GM23248 (cell line): ENCODE data around the gene NPAS2. TPM values are rescaled to one million over a fixed set of nuclear protein-coding genes. Genes with fewer than 3 reads are reported as not detected.

Source experiments
- DNase-seq: peaks from one replicate; pipeline ENCODE4 v3.0.0-alpha.2; 2015
- H2AFZ ChIP-seq: fragments of 200-600 bp; sonication (generic); 2 replicates; pipeline ENCODE4 v1.6.1; 2016; ENCODE audit warnings: antibody characterized with exemption
- H3F3A ChIP-seq: fragments of 200-600 bp; sonication (generic); 2 replicates; pipeline ENCODE4 v1.6.1; 2016; ENCODE audit warnings: mild to moderate bottlenecking, antibody characterized with exemption, mixed run types; ENCODE audit not compliant: insufficient read depth
- H3K27ac ChIP-seq: fragments of 200-600 bp; sonication (generic); 2 replicates; pipeline ENCODE4 v1.5.1; 2016; ENCODE audit warnings: mild to moderate bottlenecking
- H3K27me3 ChIP-seq: fragments of 200-600 bp; sonication (generic); replicated peaks from 2 replicates; pipeline ENCODE4 v1.6.1; 2016; ENCODE audit warnings: mild to moderate bottlenecking; ENCODE audit not compliant: insufficient read depth
- H3K36me3 ChIP-seq: fragments of 200-600 bp; sonication (generic); 2 replicates; pipeline ENCODE4 v1.6.1; 2016; ENCODE audit warnings: low read depth, mild to moderate bottlenecking
- H3K4me1 ChIP-seq: fragments of 200-600 bp; sonication (generic); 2 replicates; pipeline ENCODE4 v1.6.1; 2016; ENCODE audit warnings: mild to moderate bottlenecking; ENCODE audit not compliant: insufficient read depth
- H3K4me2 ChIP-seq: fragments of 200-600 bp; sonication (generic); one replicate; pipeline ENCODE4 v1.6.1; 2016; ENCODE audit warnings: mild to moderate bottlenecking; ENCODE audit not compliant: unreplicated experiment
- H3K4me3 ChIP-seq: fragments of 200-600 bp; sonication (generic); 2 replicates; pipeline ENCODE4 v1.5.1; 2016; ENCODE audit warnings: mild to moderate bottlenecking
- H3K79me2 ChIP-seq: fragments of 200-600 bp; sonication (generic); 2 replicates; pipeline ENCODE4 v1.6.1; 2016; ENCODE audit warnings: mild to moderate bottlenecking; ENCODE audit not compliant: insufficient read depth
- H3K9ac ChIP-seq: fragments of 200-600 bp; sonication (generic); 2 replicates; pipeline ENCODE4 v1.6.1; 2016; ENCODE audit warnings: mild to moderate bottlenecking
- H3K9me2 ChIP-seq: fragments of 200-600 bp; sonication (generic); 2 replicates; pipeline ENCODE4 v1.6.1; 2016; ENCODE audit warnings: mixed run types, mild to moderate bottlenecking, moderate library complexity; ENCODE audit not compliant: insufficient read depth
- H3K9me3 ChIP-seq: fragments of 200-600 bp; sonication (generic); one replicate; pipeline ENCODE4 v1.6.1; 2017; ENCODE audit warnings: low read depth
- H4K20me1 ChIP-seq: fragments of 200-600 bp; sonication (generic); 2 replicates; pipeline ENCODE4 v1.6.0; 2016; ENCODE audit not compliant: insufficient read depth
- EZH2 ChIP-seq: fragments of 200-600 bp; sonication (generic); IDR thresholded peaks from 2 replicates; pipeline ENCODE4 v1.6.1; 2018; ENCODE audit warnings: antibody characterized with exemption, mild to moderate bottlenecking; ENCODE audit not compliant: insufficient read depth, poor library complexity, severe bottlenecking
- EZH2phosphoT487 ChIP-seq: fragments of 200-600 bp; sonication (generic); IDR thresholded peaks from 2 replicates; pipeline ENCODE4 v1.6.1; 2018; ENCODE audit warnings: antibody characterized with exemption, moderate library complexity, mild to moderate bottlenecking, low read depth; ENCODE audit not compliant: insufficient read depth
- WGBS, 2 experiments: methylation state at CpG; one replicate each; pipeline ENCODE4 v1.1.6; 2015 to 2017; ENCODE audit warnings: low lambda C conversion rate in 2 of 2, low coverage in 1 of 2; ENCODE audit errors: missing lambda C conversion rate in 2 of 2; 5-methylcytosine and 5-hydroxymethylcytosine counted together
- in situ Hi-C: fragments of 300-500 bp; cut with MboI; formaldehyde crosslinking; loops from 2 replicates; pipeline ENCODE4 v1.15.0; 2020
- polyA plus RNA-seq: library from polyadenylated mRNA; unstranded; fragments of >200 nt; fragmentation: Nextera tagmentation; extraction: Ambion mirVana; gene quantifications from 2 replicates; pipeline ENCODE4 v1.2.1, GENCODE V29; 2016
- total RNA-seq: library from RNA; depleted of rRNA; stranded (reverse); fragments of >200 nt; shearing (Covaris generic); gene quantifications from 2 replicates; pipeline ENCODE4 v1.2.3, GENCODE V29; 2014

Gene NPAS2
- total and polyA plus RNA-seq, 2 experiments from 2014 or later = 3.8 to 10.8 TPM

- Histone ChIP-seq H3K27ac (no peak overlapping the region), H3K4me3 (no peak overlapping the region), H3K4me2 (no peak overlapping the region), H3K27me3 (no peaks in the 10 kb centered on the region), H4K20me1 (no peaks in the 10 kb centered on the region), H3F3A (0 out of 2 replicates have a peak, but pooled peaks cover 4% of the 10 kb centered on the region), H3K4me1 (peaks cover 18% of the 10 kb centered on the region), H3K9me3 (no peaks in the 10 kb centered on the region), H2AFZ (no peak overlapping the region), H3K36me3 (no peaks in the 10 kb centered on the region), H3K9ac (no peak overlapping the region), H3K9me2 (no peaks in the 10 kb centered on the region), H3K79me2 (no peaks in the 10 kb centered on the region)
- peak; percentile 44 for DNase-seq
- TF ChIP-seq EZH2phosphoT487 (no peak), EZH2 (no peak)
- in situ Hi-C loops = no loop called here
- WGBS, 2 experiments = 98 to 99% methylated on average over 4 of the region's 4 CpGs
Observed at GRCh38 chr2:100940240-100940639, 120.3 kb downstream of the NPAS2 start.

DNA sequence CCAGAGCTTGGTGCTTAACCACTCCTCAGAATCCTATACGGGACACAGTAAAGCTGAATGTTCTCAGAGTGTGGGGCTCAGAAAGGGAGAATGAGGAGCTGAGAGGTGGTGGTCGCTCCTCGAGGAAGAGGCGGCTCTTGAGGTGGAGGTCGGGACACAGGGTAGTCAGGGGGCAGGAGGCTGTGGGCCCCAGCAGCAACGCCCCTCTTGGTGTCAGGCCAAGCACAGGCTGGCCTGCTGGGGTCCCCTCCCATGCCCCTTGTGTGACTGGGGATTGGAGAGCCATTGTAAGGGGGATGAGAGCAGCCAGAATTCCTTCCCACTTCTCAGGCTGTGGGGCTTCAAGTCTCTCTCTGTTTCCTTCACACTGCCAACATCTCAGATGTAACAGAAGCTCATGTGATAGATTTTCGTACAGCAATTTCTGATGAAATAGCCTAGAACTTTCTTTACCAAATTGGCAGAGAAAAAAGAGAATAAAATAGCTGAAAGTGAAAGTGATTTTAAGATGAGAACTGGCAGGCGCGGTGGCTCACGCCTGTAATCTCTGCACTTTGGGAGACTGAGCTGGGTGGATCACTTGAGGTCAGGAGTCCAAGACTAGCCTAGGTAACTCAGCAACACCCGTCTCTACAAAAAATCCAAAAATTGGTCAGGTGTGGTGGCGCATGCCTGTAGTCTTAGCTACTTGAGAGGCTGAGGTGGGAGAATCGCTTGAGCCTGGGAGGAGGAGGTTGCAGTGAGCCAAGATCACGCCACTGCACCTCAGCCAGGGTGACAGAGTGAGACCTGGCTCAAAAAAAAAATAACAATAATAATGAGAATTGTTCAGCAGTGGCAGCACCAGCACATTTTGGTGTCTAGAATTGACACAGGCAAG, 121.1 kb downstream of the NPAS2 start:
- H3K9me3 ChIP-seq = no peaks in the 10 kb centered on the region
- no peak overlapping the region for H3K4me2 ChIP-seq
- H2AFZ ChIP-seq = no peak overlapping the region
- no peaks in the 10 kb centered on the region for H3K79me2 ChIP-seq
- no peaks in the 10 kb centered on the region for H3F3A ChIP-seq
- H3K9ac ChIP-seq = no peak overlapping the region
- TF ChIP-seq EZH2phosphoT487 (no peak), EZH2 (no peak)
- peaks cover 13% of the 10 kb centered on the region for H3K4me1 ChIP-seq
- no peak for DNase-seq
- H3K36me3 ChIP-seq = no peaks in the 10 kb centered on the region
- in situ Hi-C loops = no loop called here
- WGBS, 2 experiments = 83 to 85% methylated on average over 14 of the region's 14 CpGs
- no peaks in the 10 kb centered on the region for H3K27me3 ChIP-seq
- no peaks in the 10 kb centered on the region for H4K20me1 ChIP-seq
- no peak overlapping the region for H3K27ac ChIP-seq
- H3K9me2 ChIP-seq = no peaks in the 10 kb centered on the region
- H3K4me3 ChIP-seq = no peak overlapping the region

- Histone ChIP-seq H3K4me3 (no peak overlapping the region), H3K9ac (no peak overlapping the region), H3F3A (no peaks in the 10 kb centered on the region), H3K9me2 (no peaks in the 10 kb centered on the region), H3K79me2 (no peaks in the 10 kb centered on the region), H4K20me1 (no peaks in the 10 kb centered on the region), H3K9me3 (no peaks in the 10 kb centered on the region), H3K27me3 (no peaks in the 10 kb centered on the region), H2AFZ (no peak overlapping the region), H3K27ac (no peak overlapping the region), H3K36me3 (no peaks in the 10 kb centered on the region), H3K4me1 (peaks cover 13% of the 10 kb centered on the region), H3K4me2 (no peak overlapping the region)
- TF ChIP-seq EZH2phosphoT487 (no peak), EZH2 (no peak)
- in situ Hi-C loops = no loop called here
- peak; percentile 59 for DNase-seq
- 44 to 47% methylated on average over 10 of the region's 10 CpGs for whole genome bisulfite sequencing, 2 experiments
Observed at GRCh38 chr2:100941646-100942240, 121.8 kb downstream of the NPAS2 start.

DNA sequence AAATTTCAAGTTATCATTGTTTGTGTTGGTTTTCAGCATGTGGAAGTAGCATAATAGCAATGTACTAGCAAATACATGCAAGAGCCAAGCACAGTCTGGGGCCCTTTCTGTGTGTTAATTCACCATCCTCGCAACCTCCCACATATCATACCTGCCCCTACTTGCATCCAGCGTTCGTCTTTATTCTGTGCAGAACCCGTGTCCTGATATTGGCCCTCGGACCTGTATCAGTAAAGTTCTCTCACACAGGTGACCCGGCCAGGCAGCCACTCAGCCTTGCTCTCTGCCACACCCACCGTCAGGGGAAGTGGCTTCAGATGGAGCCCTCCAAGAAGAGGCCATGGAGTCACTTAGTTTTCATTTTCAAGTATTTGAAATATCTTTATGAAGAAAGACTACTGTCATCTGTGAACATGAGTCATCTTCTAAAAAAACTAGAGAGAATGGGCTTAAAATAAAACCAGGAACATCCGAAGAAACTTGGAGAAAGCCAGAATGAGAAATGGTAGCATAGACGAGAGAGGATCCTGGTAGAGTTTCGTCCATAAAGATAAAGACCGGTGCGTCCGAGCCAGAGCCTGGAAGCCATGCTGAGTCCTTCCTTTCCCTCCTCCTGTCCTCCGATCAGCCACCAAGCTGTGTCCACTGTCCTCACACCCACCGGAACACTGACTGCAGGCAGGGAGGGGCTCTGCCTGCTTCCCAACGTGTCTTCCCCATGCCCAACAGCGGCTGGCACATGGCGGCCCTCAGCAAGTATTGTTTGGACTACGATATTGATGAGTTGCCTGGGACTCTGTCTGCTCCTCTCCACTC, 124.9 kb downstream of the NPAS2 start:
- Histone ChIP-seq H3K36me3 (no peaks in the 10 kb centered on the region), H3K27ac (no peak overlapping the region), H3K4me2 (no peak overlapping the region), H3F3A (no peaks in the 10 kb centered on the region), H2AFZ (no peak overlapping the region), H3K9me3 (no peaks in the 10 kb centered on the region), H3K4me3 (no peak overlapping the region), H3K4me1 (peaks cover 13% of the 10 kb centered on the region), H4K20me1 (no peaks in the 10 kb centered on the region), H3K27me3 (no peaks in the 10 kb centered on the region), H3K9me2 (no peaks in the 10 kb centered on the region), H3K79me2 (no peaks in the 10 kb centered on the region), H3K9ac (no peak overlapping the region)
- DNase-seq = no peak
- in situ Hi-C loops = no loop called here
- no peak for TF ChIP-seq EZH2
- no peak for TF ChIP-seq EZH2phosphoT487
- 87% methylated on average over 19 of the region's 19 CpGs for WGBS, 2 experiments
